SU-DHL-6 (cell line): ENCODE measurements around the gene GSDME.

Experiments
- EZH2phosphoT487 ChIP-seq: fragments of 200-600 bp; sonication (generic), shearing (Covaris generic); conservative IDR thresholded peaks from 2 replicates; pipeline ENCODE4 v1.6.1; 2018; ENCODE audit warnings: mild to moderate bottlenecking, antibody characterized with exemption, low read length, moderate library complexity, mixed read lengths
- TF ChIP-seq, protein P1 (sequence below): fragments of 200-600 bp; sonication (generic); IDR thresholded peaks from one replicate; pipeline ENCODE4 v1.5.1; 2017; ENCODE audit warnings: antibody characterized with exemption, mild to moderate bottlenecking, low read length, moderate library complexity; ENCODE audit not compliant: insufficient read depth, poor library complexity, severe bottlenecking

GRCh38 chr7:24722386-24723177 is 34.7 kb downstream of the GSDME start:
- no peak for TF ChIP-seq EZH2phosphoT487
- TF ChIP-seq, protein P1, sequence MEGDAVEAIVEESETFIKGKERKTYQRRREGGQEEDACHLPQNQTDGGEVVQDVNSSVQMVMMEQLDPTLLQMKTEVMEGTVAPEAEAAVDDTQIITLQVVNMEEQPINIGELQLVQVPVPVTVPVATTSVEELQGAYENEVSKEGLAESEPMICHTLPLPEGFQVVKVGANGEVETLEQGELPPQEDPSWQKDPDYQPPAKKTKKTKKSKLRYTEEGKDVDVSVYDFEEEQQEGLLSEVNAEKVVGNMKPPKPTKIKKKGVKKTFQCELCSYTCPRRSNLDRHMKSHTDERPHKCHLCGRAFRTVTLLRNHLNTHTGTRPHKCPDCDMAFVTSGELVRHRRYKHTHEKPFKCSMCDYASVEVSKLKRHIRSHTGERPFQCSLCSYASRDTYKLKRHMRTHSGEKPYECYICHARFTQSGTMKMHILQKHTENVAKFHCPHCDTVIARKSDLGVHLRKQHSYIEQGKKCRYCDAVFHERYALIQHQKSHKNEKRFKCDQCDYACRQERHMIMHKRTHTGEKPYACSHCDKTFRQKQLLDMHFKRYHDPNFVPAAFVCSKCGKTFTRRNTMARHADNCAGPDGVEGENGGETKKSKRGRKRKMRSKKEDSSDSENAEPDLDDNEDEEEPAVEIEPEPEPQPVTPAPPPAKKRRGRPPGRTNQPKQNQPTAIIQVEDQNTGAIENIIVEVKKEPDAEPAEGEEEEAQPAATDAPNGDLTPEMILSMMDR = no peak
